K562 (cell line): ENCODE measurements around the gene IKBKG. TPM values are rescaled to one million over a fixed set of nuclear protein-coding genes. Genes with fewer than 3 reads are reported as not detected.
"Not testable (repeated sequence)": the region's sequence is repeated elsewhere in the genome, so short reads cannot be mapped to it uniquely, and the experiment has no call there.

ENCODE experiments used
- ATAC-seq: fragments of 200-7000 bp; cut with Tn5 transposase; 3 replicates; pipeline ENCODE4 v1.9.1; 2020; ENCODE audit warnings: moderate library complexity
- BruUV-seq: library from RNA; stranded (reverse); fragments of 400-500 nt; replicated peaks from 2 replicates; lab custom pipeline; 2021; lab: Mats Ljungman, UMichigan
- CTCF ChIA-PET: fragments of 300-600 bp; formaldehyde crosslinking; extraction: SDS; loops from one replicate; lab custom pipeline; 2021; ENCODE audit warnings: low intra/inter-chr PET ratio; lab: Yijun Ruan, JAX
- POLR2A ChIA-PET: fragments of 300-600, 350-650 bp; sonication (Branson Sonifier 250); formaldehyde crosslinking; extraction: SDS; loops from one replicate; lab custom pipeline; 2021; ENCODE audit warnings: antibody characterized with exemption, inconsistent platforms; lab: Yijun Ruan, JAX
- DNase-seq, 4 experiments: peaks; one replicate each; pipeline versions ENCODE4 v3.0.0 to v3.0.0-alpha.2; 2011 to 2018; ENCODE audit warnings: low spot score in 3 of 4, mixed read lengths in 3 of 4; ENCODE audit errors: extremely low read depth in 1 of 4
- FAIRE-seq: peaks from 2 replicates; lab custom pipeline; 2011; peaks lifted over from hg19 to GRCh38; lab: Jason Lieb, UNC
- H2AFZ ChIP-seq: 2 replicates; pipeline ENCODE4 v1.6.0; 2011; ENCODE audit warnings: low read depth, low read length, control low read depth, inconsistent platforms
- H3K27ac ChIP-seq: fragments of 200-600 bp; 3 replicates; pipeline ENCODE4 v1.8.0; 2011; ENCODE audit warnings: low read depth, mild to moderate bottlenecking, control low read depth, inconsistent platforms, low read length, moderate library complexity, mixed read lengths; ENCODE audit errors: extremely low read depth
- H3K27me3 ChIP-seq, 2 experiments: fragments of 300-600 bp in 1 of 2; 2 replicates in 1 of 2; 3 replicates in 1 of 2; pipeline versions ENCODE4 v1.6.0 to v1.8.0; 2011; ENCODE audit warnings: inconsistent platforms in 2 of 2, low read length in 2 of 2, mild to moderate bottlenecking in 1 of 2, mixed read lengths in 1 of 2, moderate library complexity in 1 of 2; ENCODE audit not compliant: control insufficient read depth in 2 of 2, insufficient read depth in 2 of 2
- H3K36me3 ChIP-seq: fragments of 300-600 bp; 3 replicates; pipeline ENCODE4 v1.8.0; 2011; ENCODE audit warnings: mild to moderate bottlenecking, low read length, inconsistent platforms; ENCODE audit not compliant: control insufficient read depth, insufficient read depth
- H3K4me1 ChIP-seq, 2 experiments: fragments of 200-600 bp in 1 of 2; replicated peaks in 1 of 2; 2 replicates in 1 of 2; 3 replicates in 1 of 2; pipeline versions ENCODE4 v1.5.1 to v1.8.0; 2011; ENCODE audit warnings: inconsistent platforms in 2 of 2, low read length in 2 of 2, mild to moderate bottlenecking in 1 of 2, mixed read lengths in 1 of 2, moderate library complexity in 1 of 2; ENCODE audit not compliant: control insufficient read depth in 2 of 2, insufficient read depth in 2 of 2
- H3K4me2 ChIP-seq: 2 replicates; pipeline ENCODE4 v1.6.1; 2011; ENCODE audit warnings: low read length, control low read depth, inconsistent platforms, mixed read lengths; ENCODE audit not compliant: insufficient read depth
- H3K4me3 ChIP-seq: fragments of 200-600 bp; sonication (generic), shearing (Covaris generic); 2 replicates; pipeline ENCODE4 v1.5.1; 2016; ENCODE audit warnings: control low read depth, inconsistent platforms
- H3K79me2 ChIP-seq: fragments of 200-600 bp; 3 replicates; pipeline ENCODE4 v1.8.0; 2011; ENCODE audit warnings: low read length, inconsistent platforms; ENCODE audit not compliant: control insufficient read depth, insufficient read depth
- H3K9ac ChIP-seq, 2 experiments: 2 replicates each; pipeline versions ENCODE4 v1.6.0 to v1.6.1; 2011; ENCODE audit warnings: low read depth in 2 of 2, low read length in 2 of 2, control low read depth in 1 of 2, inconsistent platforms in 1 of 2, mild to moderate bottlenecking in 1 of 2, mixed read lengths in 1 of 2; ENCODE audit not compliant: insufficient read depth in 1 of 2
- H3K9me1 ChIP-seq: one replicate; pipeline ENCODE4 v1.6.0; 2011; ENCODE audit warnings: inconsistent platforms, mild to moderate bottlenecking, low read length, moderate library complexity; ENCODE audit not compliant: control insufficient read depth, insufficient read depth
- H3K9me3 ChIP-seq: replicated peaks from 2 replicates; pipeline ENCODE4 v1.5.1; 2011; ENCODE audit warnings: low read depth, low read length, inconsistent platforms; ENCODE audit not compliant: control insufficient read depth, insufficient read depth
- H4K20me1 ChIP-seq: replicated peaks from 2 replicates; pipeline ENCODE4 v1.6.1; 2011; ENCODE audit warnings: low read length, inconsistent platforms, mixed read lengths; ENCODE audit not compliant: control insufficient read depth, insufficient read depth
- BMI1 ChIP-seq: fragments of 150-350 bp; IDR thresholded peaks from 2 replicates; pipeline ENCODE4 v1.6.1; 2014; ENCODE audit warnings: low read length
- EWSR1 ChIP-seq: fragments of 450-650 bp; IDR thresholded peaks from 2 replicates; pipeline ENCODE4 v1.6.1; 2018; ENCODE audit warnings: borderline replicate concordance, mild to moderate bottlenecking, low read depth, moderate library complexity; ENCODE audit not compliant: partially characterized antibody
- GATA2 ChIP-seq: sonication (generic); formaldehyde crosslinking; IDR thresholded peaks from 2 replicates; pipeline ENCODE4 v1.4.0; 2020; ENCODE audit warnings: mild to moderate bottlenecking, missing genetic modification reagents
- JUN ChIP-seq, 2 experiments: sonication (generic) in 1 of 2; formaldehyde crosslinking in 1 of 2; IDR thresholded peaks; 2 replicates each; pipeline versions ENCODE4 v1.6.1 to v1.8.0; 2012 to 2022; ENCODE audit warnings: borderline replicate concordance in 2 of 2, mild to moderate bottlenecking in 2 of 2, improper control_type of control experiment in 1 of 2, low read depth in 1 of 2, low read length in 1 of 2, missing genetic modification reagents in 1 of 2
- KLF6 ChIP-seq: fragments of 250-450 bp; sonication (Bioruptor Pico); IDR thresholded peaks from 2 replicates; pipeline ENCODE4 v1.4.0; 2020; ENCODE audit warnings: mild to moderate bottlenecking, moderate library complexity, borderline replicate concordance
- POLR2H ChIP-seq: IDR thresholded peaks from 2 replicates; pipeline ENCODE4 v1.6.1; 2016; ENCODE audit warnings: missing genetic modification characterization, low read depth, mild to moderate bottlenecking, control low read depth, missing compliant biosample characterization, moderate library complexity
- SMAD4 ChIP-seq: fragments of 250-450 bp; sonication (Bioruptor Pico); conservative IDR thresholded peaks from 2 replicates; pipeline ENCODE4 v1.8.0; 2021; ENCODE audit warnings: inconsistent platforms, mild to moderate bottlenecking, moderate library complexity
- SNIP1 ChIP-seq: fragments of 450-650 bp; IDR thresholded peaks from 2 replicates; pipeline ENCODE4 v1.7.1; 2017; ENCODE audit warnings: low read depth, mild to moderate bottlenecking
- SP1 ChIP-seq: sonication (generic); formaldehyde crosslinking; IDR thresholded peaks from 2 replicates; pipeline ENCODE4 v1.8.1; 2022; ENCODE audit warnings: mild to moderate bottlenecking, missing genetic modification reagents
- TAL1 ChIP-seq: fragments of 450-650 bp; IDR thresholded peaks from 2 replicates; pipeline ENCODE4 v1.6.1; 2016; ENCODE audit warnings: mild to moderate bottlenecking
- THAP7 ChIP-seq: fragments of 250-450 bp; sonication (Bioruptor Pico); IDR thresholded peaks from 2 replicates; pipeline ENCODE4 v1.5.0; 2021
- ZNF740 ChIP-seq, 3 experiments: fragments of 200-800 bp in 1 of 3; sonication (Bioruptor generic) in 1 of 3; sonication (generic) in 1 of 3; formaldehyde crosslinking in 1 of 3; IDR thresholded peaks; 2 replicates each; pipeline versions ENCODE4 v1.6.1 to v1.8.0; 2016 to 2022; ENCODE audit warnings: mild to moderate bottlenecking in 2 of 3, missing compliant biosample characterization in 2 of 3, missing genetic modification characterization in 2 of 3, missing genetic modification reagents in 1 of 3
- WGBS: fragments of 100-300 bp; shearing (Covaris generic); methylation state at CpG from one replicate; pipeline ENCODE4 v1.1.6; 2016; ENCODE audit warnings: low coverage, mixed read lengths; ENCODE audit not compliant: insufficient coverage; ENCODE audit errors: missing lambda C conversion rate; 5-methylcytosine and 5-hydroxymethylcytosine counted together
- in situ Hi-C: fragments of 300-500 bp; cut with MboI; formaldehyde crosslinking; loops from 4 replicates; pipeline ENCODE4 v1.15.0; 2018; ENCODE audit warnings: inconsistent platforms, mixed read lengths
- intact Hi-C: fragments of 100-400 bp; cut with micrococcal nuclease; formaldehyde crosslinking; loops from 2 replicates; pipeline ENCODE4 v1.14.2; 2022
- polyA plus RNA-seq, 8 experiments: library from polyadenylated mRNA; depleted of rRNA in 4 of 8; stranded (reverse) in 5 of 8; unstranded in 3 of 8; fragments of >200 nt; fragmentation: Nextera tagmentation in 2 of 8; fragmentation: Illumina TruSeq in 1 of 8; extraction: Ambion mirVana in 2 of 8; extraction: Trizol in 1 of 8; gene quantifications; 2 replicates each; pipeline versions ENCODE4 v1.2.1 to v1.2.3, GENCODE V29; 2011 to 2014; ENCODE audit warnings: inconsistent platforms in 1 of 8, missing spikeins in 1 of 8
- total RNA-seq, 7 experiments: library from RNA; depleted of rRNA in 6 of 7; stranded (reverse); fragments of >200 nt in 6 of 7; fragmentation: Illumina TruSeq in 2 of 7; extraction: Trizol in 2 of 7; gene quantifications; 2 replicates each; pipeline versions ENCODE4 v1.2.1 to v1.2.3, GENCODE V29; 2011 to 2021; ENCODE audit warnings: low replicate concordance in 1 of 7

Gene IKBKG
- total and polyA plus RNA-seq, 9 of the 15 experiments (the other 6 are each of a cell fraction or from before 2014, with no cell fraction given): 0.68 to 60.0 (median 21.9) TPM

GRCh38 chrX:154607370-154607769 lies 60.0 kb downstream of the IKBKG start:
- H3K9ac ChIP-seq: no peak overlapping the region
- in situ Hi-C loops: no loop called here
- no TSS peak for BruUV-seq
- peaks cover 14 to 28% of the 10 kb centered on the region in 2 experiments; a peak in 4 of 5 replicates for H3K27me3 ChIP-seq
- H3K9me3 ChIP-seq: no peaks in the 10 kb centered on the region
- no peak for ATAC-seq
- TF ChIP-seq POLR2H (tag) (no peak), KLF6 (CRISPR knock-in tag) (no peak), TAL1 (no peak), SMAD4 (CRISPR knock-in tag) (no peak), THAP7 (CRISPR knock-in tag) (no peak), SNIP1 (no peak), BMI1 (no peak), GATA2 (CRISPR knock-in tag) (no peak), JUN (IDR thresholded peaks at IDR 0.05; ENCODE audit: borderline replicate concordance, low read depth, low read length) (no peak), JUN (CRISPR knock-in tag; IDR thresholded peaks at IDR 0.05; ENCODE audit: borderline replicate concordance) (no peak), EWSR1 (no peak), SP1 (CRISPR knock-in tag) (no peak), ZNF740 (CRISPR knock-in tag; IDR thresholded peaks at IDR 0.05) (no peak), ZNF740 (tag; IDR thresholded peaks at IDR 0.05) (no peak)
- TF ChIP-seq, all 486 proteins: peak for 0
- no peaks in the 10 kb centered on the region for H3K36me3 ChIP-seq
- no peaks in the 10 kb centered on the region for H3K79me2 ChIP-seq
- H3K4me3 ChIP-seq: no peak overlapping the region
- no peak overlapping the region for H2AFZ ChIP-seq
- CTCF ChIA-PET: no interaction called here
- FAIRE-seq: no peak
- H4K20me1 ChIP-seq: no peaks in the 10 kb centered on the region; the same call in 1 of the 2 replicates
- POLR2A ChIA-PET: no interaction called here
- H3K9me1 ChIP-seq: no peaks in the 10 kb centered on the region
- intact Hi-C loops: no loop called here
- H3K4me2 ChIP-seq: no peak overlapping the region
- H3K4me1 ChIP-seq: no peaks in the 10 kb centered on the region
- no peak for DNase-seq
- no peak overlapping the region for H3K27ac ChIP-seq
- WGBS: 19% methylated on average over 6 of the region's 6 CpGs

- BruUV-seq, H3K4me3 ChIP-seq, in situ Hi-C loops, H3K9me1 ChIP-seq, H3K36me3 ChIP-seq, CTCF ChIA-PET, H4K20me1 ChIP-seq, POLR2A ChIA-PET, ATAC-seq, H3K79me2 ChIP-seq, intact Hi-C loops, H3K4me2 ChIP-seq, H3K4me1 ChIP-seq, H2AFZ ChIP-seq, DNase-seq, FAIRE-seq, H3K9ac ChIP-seq, H3K9me3 ChIP-seq, H3K27ac ChIP-seq: not testable (repeated sequence)
- H3K27me3 ChIP-seq: peaks cover 11 to 22% of the 10 kb centered on the region in 2 experiments; a peak in 4 of 5 replicates
- WGBS: 39% methylated on average over 9 of the region's 11 CpGs
Observed at GRCh38 chrX:154607976-154608375, 60.6 kb downstream of the IKBKG start.
